GM18907 (cell line): ENCODE data around the gene CDC42BPG.
A peak's percentile ranks its signal among the peaks of the same experiment; 100 is the strongest.
"Not testable (repeated sequence)": the region's sequence is repeated elsewhere in the genome, so short reads cannot be mapped to it uniquely, and the experiment has no call there.

ENCODE experiments used
- ATAC-seq: cut with Tn5 transposase; IDR thresholded peaks from one replicate; pipeline ENCODE4 v1.9.1; 2021; ENCODE audit warnings: mild to moderate bottlenecking, moderate library complexity; ENCODE audit not compliant: unreplicated experiment

CDC42BPG gene

DNA sequence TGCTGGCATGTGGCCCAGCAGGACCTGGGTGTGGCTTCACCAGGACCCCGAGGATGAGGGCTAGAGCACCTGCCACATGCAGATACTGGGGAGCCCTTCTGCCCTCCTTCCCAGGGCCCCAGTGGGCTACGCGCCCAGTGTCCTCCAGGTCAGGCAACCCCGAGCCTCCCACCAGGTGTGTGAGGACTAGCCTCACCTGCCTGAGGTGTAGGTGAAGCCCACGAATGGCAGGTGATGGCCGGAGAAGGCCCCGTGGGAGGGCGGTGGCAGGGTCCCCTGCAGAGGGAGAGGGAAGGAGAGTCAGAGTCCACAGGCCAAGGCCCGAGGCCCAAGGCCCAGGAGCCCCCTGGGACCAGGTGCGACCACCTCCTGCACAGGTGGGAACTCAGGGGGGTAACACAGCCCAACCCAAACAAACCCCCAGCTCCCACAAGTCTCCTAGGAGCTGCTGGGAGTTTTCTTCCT is 6.5 kb downstream of the CDC42BPG start:
- no peak for ATAC-seq

DNA sequence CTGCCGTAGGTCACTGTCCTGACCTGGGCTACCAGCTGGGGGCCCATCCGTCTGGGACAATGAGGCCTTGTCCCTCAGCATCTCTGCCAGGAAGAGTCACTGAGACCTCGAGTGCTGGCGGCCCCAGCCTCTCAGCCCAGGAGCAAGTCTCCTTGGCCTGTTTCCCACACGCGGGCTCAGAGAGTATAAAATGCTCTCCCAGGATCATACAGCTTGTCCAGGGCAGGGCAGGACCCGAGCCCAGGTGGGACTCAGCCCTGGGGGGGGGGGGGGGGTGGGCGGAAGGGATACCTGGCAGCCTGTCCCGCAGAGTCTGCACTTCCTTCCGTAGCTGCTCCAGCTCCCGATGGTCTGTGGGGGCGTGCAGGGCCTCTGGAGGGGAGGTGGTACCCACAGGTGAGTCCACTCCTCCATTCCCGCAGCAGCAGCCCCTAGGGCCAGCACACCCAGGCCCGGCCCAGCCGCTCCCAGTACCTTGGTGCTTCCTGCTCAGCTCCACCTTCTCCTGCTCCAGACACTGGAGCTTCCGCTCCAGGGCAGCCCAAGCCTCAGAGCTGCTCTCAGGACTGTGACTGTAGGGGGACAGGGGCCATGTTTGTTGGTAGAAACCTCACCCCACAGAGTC is 7.9 kb downstream of the CDC42BPG start:
- ATAC-seq, result no peak

DNA sequence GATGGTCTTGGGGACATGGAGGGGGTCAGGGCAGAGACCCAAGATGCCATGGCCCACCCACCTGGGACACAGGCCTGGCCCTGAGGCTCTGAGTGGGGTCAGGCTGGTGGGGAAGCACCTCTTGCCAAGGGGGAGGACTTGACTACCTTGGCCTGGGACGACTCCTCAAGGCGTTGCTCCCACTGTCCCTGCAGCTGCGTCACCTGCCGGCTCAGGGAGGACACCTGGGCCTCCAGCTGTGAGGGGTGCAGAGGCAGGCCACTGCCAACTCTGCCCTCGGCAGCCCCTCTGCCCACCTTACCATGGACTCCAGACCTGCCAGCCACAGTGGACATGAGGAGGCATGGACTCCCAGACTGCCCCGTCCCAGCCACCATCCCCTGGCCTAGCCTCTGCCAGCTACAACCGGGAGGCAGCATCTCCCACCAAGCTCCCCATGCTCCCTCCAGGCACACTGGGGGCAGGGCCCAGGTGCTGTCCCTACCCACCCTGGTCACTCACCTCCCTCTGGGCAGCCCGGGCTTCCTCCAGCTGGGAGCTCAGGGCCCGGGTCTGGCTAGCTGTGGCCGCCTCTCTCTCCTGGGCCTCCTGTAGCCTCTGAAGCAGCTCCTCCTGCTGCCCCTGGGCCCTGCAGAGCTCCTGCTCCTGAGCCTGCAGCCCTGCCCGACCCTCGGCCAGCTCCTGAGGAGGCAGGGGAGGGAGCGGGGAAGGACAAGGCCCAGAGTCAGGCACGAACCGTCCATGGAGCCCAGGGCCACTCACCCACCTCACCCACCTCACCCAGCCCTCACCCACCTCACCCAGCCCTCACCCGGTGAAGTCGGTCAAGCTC is 8.6 kb downstream of the CDC42BPG start:
- no peak for ATAC-seq

DNA sequence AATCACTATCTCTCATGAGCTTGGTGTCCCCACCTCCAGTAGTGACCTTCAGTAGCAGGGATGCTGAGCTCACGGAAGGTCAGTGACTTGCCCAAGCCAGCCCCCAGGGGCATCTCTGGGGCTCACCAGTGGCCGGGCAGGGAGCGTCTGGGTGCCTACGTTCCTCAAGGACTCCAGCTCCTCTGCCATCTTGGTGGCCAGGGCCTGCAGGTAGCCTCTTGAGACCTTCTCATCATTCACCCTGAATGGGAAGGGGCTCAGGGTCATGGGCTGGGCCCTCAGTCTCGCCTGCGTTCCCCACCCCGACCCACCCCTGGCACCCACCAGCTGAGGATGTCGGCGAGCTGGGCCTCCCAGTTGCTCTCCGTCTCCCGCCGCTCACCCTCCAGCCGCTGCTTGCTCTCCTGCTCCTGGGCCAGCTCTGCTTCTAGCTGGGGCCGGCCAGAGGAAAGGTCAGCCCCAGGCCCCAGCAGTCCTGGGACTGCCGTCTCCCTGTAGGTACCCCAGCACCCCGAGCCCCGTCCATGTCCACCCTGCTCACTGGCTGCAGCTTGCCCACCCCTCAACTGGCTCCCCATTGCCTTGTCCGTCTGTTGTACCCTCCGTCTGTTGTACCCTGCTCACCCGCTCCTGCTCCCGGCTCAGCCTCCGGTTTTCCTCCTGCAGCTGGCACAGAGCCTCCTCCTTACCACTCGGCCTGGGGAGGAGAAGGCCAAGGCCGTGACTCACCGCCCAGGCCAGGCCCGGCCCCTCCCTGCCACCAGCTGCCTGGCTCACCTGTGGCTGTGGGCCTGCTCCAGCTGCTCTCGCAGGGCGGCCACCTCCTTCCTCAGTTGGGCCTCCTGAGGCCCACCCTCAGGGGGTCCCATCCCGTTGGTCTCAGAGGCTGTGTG is 9.5 kb downstream of the CDC42BPG start:
- no peak for ATAC-seq

DNA sequence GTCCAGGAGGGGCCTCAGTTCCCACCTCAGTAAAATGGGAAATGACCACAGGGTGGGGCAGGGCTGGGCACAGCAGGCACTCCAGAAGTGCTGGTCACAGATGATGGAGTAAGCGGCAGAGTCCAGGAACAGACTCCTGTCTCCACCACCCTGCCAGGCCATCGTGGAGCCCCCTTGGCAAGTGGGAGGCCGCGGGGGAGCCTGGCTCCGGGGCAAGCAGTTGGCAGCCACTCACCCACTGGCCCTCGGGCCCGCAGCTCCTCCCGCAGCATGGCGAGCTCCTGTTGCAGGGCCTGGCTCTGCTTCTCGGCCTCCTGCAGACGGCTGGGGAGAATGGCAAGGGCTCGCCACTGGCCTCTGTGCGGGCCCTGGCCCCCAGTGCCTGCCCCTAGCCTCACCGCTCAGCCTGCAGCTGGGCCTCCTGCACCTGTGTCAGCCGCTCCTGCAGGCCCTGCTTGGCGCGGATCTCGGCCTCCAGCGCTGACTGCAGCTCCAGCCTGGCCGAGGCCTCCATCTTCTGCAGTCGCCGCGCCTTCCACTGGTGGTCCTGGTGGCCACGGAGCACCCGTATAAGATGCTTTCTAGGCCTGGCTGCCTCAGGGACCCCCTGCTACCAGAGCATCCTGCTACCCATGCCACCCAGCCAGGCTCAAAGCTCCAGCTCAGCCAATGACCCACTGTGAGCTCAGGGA is 10.3 kb downstream of the CDC42BPG start:
- ATAC-seq, result no peak

DNA sequence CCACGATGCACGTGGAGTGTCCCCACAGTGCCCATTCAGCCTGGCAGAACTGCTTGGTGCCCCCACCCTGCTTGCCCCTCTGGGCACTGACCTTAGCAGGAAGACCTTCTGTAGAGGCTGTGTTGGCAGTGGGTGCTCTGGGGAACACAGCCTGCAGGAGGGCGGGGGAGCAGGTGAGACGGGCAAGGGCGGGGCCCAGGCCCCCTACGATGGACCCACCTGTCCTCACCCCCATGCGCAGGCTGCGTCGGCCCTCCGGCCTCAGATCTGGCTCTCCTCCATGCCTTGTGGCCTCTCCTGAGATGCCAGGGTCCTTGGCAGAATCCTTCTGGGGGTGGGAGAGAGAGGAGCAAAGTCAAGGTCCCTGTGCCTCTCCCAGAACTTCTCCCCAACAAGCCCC is 10.9 kb downstream of the CDC42BPG start:
- ATAC-seq, result no peak

DNA sequence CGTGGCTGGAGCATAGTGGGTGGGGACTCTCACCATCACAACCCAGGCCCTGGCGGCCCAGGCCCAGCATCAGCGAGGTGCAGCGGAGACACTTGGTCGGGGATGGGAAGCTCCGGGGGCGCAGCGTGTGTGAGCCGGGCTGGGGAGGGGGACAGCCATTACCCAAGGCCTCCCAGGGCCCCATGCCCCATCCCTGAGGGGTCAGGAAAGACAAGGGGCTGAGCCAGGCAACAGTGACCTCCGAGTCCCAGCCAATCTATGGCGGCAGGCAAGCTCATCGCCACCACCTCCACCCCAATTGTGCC is 11.3 kb downstream of the CDC42BPG start:
- ATAC-seq, result no peak

DNA sequence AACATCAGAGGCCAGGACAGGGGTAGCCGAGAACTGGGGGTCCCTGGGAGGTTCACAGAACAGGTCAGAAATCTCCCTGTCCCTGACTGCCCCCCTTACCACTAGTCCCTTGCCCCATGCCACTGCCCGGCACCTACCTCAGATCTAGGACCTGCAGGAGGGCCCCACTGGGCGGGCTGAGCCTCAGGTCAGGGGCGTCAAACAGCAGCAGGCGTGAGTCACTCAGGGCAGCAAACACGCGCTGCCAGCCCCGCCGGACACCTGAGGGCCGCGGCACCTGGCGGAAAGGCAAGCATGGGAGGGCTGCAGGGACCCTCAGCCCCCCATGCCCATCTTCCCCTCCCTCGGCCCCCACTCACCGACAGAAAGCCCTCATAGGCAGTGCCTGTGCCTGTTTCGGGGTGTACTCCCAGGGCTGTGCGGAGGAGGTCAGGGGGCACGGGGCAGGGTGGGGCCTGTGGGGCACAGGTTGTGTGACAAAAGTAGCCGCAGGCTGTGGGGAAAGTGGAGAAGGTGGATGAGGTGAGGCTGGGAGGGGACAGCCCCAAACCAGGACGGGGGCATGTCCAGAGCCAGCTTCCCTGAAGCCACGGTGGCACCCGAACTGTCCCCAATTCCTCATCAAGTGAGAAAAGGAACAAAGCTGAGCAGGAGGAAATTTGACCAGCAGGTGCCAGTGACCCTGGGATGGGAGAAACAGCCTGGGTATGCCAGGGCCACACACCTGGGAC is 11.8 kb downstream of the CDC42BPG start:
- no peak for ATAC-seq

DNA sequence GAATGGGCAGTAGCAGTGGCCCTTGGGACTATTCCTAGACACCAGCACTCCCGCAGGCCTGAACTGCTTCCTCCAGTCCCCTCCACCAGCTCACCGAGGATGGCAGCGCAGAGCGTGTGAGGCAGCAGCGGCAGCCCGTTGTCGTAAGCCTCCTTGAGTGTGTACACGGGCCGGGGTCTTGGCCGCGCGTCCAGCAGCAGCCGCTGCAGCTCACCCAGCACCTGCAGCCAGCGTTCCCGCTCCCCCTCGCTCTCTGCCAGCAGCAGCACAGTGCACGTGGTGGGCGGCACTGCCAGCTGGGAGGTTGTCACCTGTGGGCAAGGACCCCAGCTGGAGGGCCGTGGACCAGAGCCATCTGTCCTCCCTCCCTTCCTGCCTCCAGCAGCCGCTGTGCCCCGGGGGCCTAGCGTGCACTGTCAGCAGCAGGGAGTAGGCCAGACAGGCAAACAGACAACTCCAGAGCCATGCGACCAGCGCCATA is 13.0 kb downstream of the CDC42BPG start:
- no peak for ATAC-seq

DNA sequence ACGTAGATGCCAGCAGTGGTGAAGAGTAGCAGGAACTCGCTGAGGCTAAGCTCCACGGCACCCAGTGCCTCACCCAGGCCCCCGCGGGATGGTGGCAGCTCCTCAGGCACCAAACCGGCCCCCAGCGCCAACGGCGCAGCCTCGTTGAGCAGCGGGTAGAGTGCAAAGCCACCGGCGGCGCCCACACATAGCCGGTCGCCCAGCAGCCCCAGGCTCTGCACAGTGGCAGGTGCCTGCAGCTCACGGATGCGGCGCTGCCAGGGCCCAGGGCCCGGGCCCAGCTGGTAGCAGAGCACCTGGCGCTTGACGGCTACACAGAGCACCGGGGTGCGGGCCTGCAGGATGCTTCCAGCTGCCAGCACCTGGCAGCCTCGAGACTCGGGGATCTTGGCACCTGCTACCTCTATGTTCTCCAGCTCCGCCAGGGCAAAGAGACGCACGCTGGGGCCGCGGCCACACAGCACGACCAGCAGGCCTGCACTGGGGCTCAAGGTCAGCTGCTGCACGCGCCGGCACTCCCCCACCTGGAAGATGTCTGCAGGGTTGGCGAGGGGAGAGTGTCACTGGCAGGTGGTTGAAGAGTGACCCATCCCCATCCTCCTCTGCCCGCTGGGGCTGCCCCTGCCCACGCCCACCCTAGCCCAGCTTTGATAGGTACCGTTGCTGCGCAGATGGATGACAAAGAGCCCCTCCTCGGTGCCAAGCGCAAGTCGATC is 14.8 kb downstream of the CDC42BPG start:
- no peak for ATAC-seq

DNA sequence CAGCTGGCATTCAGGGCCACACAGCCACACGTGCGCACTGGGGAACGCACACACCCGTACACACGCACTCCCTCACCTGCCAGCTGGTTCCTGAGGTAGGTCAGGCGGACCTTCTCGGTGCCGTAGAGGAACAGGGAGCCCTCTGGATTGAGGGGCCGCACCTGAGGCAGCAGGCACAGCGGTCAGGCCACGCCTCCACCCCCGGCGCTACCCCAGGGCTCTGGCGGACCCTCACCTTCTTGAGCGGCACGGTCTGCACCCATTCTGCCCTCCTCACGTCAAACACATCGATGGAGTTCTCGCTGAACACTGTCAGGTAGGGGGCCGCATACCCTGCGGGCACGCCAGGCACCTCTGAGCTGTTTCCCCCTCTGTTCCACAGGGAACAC is 17.0 kb downstream of the CDC42BPG start:
- ATAC-seq, result no peak

DNA sequence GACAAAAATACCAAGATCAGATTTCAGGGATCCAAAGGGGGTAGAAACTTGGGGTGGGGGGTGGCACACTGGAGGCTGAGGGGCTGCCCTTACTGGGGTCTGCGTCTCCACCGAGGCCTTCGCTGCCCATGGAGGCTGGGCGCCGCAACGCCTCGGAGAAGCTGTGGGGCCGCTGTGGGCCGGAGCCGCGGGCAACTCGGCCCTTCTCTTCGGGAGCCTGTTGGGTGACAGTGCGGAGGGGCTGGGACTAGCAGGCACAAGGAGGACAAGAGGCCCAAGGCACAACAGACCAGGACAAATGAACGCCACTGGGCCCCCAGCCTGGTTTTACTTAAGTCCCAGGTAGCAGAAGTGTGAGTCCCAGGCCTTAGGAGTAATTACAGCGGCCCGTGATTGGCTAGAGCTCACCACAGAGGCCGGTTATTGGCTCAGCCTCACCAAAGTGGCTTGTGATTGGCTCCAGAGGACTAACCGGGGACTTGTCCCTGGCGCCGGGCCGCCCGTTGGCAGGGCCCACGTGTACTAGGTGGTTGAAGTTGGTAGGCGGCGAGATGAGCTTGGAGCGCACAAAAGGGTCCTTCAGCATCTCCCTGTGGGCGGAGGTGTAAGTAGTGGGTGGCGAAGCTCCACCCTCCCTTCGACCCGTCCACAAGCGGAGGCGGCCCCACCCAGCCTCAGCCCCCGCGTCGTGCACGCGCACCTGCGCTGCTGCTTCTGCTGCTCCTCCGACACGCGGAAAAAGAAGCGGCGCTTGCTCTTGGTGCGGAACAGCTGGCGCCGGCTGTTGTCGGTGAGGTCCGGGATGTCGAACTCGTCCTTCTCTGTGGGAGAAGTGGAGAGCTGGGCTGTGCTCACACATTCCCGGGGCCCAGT is 17.6 kb downstream of the CDC42BPG start:
- no peak for ATAC-seq

DNA sequence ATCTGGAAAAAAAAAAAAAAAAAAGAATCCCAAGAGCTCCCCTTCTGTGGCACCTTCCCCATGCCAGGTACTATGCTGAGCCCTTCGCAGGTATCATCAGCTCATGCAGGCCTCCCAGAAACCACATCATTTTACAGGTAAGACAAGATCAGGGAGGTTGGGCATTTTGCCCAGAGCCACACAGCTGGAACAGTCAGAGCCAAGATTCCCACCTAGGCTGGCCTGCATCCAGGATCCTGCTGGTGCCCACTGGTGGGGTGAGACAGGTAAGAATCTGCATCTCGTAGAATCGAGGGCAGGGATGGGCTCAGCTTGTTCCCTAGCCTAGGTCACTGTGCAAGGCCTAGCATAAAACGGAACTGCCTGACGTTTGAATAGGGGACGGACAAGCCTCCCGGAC is 18.4 kb downstream of the CDC42BPG start:
- no peak for ATAC-seq

DNA sequence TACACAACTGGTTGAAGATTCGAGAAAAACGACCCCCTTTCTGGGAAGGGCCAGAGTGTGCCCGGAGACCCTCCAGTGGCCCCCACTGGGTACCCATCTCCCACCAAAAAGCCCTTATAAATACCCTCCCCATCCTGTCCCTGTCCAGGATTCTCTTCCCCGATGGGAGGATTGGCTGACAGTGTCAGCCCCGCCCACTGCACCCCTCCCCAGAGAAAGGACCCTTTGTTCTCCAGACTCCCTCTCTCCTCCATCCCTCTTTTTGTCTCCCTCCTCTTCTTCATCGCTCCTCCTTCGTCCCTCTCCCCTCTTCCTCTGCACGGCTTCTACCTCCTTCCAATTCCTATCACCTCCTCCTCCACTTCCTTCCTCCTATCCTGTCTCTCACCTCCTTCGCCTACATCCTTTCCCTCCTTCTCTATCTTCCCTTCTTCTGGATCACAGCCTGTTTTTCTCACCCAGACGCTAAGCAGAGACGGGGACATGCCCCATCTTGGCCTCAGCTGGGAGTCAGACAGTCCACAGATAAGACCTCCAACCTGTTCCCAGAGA is 20.8 kb downstream of the CDC42BPG start:
- ATAC-seq, result no peak

DNA sequence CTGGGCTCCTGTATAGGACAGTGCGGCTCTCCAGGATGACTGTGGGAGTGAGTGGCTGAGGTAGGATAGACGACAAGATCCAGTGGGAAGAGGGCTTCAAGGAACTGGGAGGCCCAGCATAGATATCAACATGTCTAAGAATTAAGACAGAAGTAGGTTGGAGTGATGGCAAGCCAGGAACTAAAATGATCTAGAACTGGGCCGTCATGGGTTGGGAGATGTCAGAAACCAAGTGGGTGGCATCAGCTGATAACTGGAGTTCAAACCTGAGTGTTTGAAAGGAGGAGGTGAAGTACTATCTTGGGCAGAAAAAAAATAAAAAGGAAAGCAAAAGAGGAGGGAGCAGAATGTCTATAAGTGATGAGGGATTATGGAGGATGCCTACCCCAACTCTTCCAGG is 27.0 kb downstream of the CDC42BPG start:
- ATAC-seq, result no peak

DNA sequence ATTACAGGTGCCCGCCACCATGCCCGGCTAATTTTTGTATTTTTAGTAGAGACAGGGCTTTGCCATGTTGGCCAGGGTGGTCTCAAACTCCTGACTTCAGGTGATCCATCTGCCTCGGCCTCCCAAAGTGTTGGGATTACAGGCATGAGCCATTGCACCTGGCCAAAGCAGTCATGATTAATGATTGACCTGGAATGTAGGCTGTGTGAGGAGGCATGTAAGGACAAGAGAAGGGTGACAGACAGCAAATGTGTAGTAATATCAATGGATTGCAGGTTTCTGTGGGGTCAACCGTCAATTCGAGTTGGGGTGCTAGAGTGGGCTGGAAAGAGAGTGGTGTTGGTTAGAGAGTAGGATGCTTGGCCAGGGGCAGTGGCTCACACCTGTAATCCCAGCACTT is 29.0 kb downstream of the CDC42BPG start:
- not testable (repeated sequence) for ATAC-seq

DNA sequence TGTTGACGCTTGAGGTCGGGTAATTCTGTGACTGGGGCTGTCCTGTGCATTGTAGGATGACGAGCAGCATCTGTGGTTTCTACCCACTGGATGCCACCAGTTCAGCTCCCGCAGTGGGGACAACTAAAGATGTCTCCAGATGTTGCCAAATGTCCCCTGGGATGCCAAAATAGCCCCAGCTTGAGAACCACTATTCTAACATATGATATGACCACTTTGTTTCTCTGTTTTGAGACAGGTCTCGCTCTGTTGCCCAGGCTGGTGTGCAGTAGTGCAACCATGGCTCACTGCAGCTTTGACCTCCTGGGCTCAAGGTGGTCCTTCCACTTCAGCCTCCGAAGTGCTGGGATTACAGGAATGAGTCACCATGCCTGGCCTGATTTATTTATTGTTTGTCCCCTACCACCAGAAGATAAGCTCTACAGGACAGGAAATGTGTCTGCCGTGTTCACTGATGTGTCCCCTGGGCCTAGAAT is 29.7 kb downstream of the CDC42BPG start:
- ATAC-seq, result peak; percentile 67

DNA sequence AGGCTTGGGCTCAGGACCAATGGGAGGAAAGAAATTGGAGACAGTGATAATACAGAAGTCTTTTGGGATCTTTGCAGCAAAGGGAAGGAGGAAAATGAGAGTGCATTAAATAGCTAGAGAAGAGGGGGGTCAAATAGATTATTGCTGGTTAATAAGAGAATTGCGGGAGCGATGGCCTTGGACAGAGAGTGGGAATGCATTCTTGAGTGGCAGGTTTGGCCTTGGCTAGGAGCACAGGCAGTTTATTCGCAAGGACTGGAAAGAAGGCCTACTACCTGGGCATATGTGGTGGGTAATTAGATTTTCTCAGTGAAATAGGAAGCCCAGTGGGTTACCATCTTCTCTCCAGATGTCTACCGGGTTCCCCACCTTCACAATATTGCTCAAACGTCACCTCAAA is 30.6 kb downstream of the CDC42BPG start:
- ATAC-seq, result no peak
